A673 (cell line): ENCODE measurements around the gene TM4SF1. TPM values are rescaled to one million over a fixed set of nuclear protein-coding genes. Genes with fewer than 3 reads are reported as not detected.

ENCODE experiments used
- BruUV-seq: library from RNA; stranded (reverse); fragments of 400-500 nt; replicated peaks from 2 replicates; lab custom pipeline; 2021; lab: Mats Ljungman, UMichigan
- CTCF ChIA-PET: fragments of 300-600 bp; sonication (Branson Sonifier 250); formaldehyde crosslinking; loops from one replicate; lab custom pipeline; 2022; ENCODE audit warnings: antibody characterized with exemption; lab: Charles Lee
- POLR2A ChIA-PET: fragments of 300-600 bp; sonication (Branson Sonifier 250); formaldehyde crosslinking; loops from one replicate; lab custom pipeline; 2022; ENCODE audit warnings: antibody characterized with exemption; ENCODE audit not compliant: low non-redundant PET; lab: Charles Lee
- DNase-seq: peaks from one replicate; pipeline ENCODE4 v3.0.0-alpha.2; 2015; ENCODE audit warnings: low spot score
- H3K27ac ChIP-seq: fragments of 200-600 bp; sonication (generic); 2 replicates; pipeline ENCODE4 v1.5.1; 2016; ENCODE audit warnings: mixed run types, low read depth, mild to moderate bottlenecking, mixed read lengths, antibody characterized with exemption, low read length; ENCODE audit not compliant: poor library complexity, severe bottlenecking
- H3K27me3 ChIP-seq: fragments of 200-600 bp; sonication (generic); replicated peaks from 2 replicates; pipeline ENCODE4 v1.6.1; 2017; ENCODE audit warnings: mixed run types, low read depth, mild to moderate bottlenecking, mixed read lengths, antibody characterized with exemption, low read length; ENCODE audit not compliant: insufficient read depth, poor library complexity
- H3K36me3 ChIP-seq: fragments of 200-600 bp; sonication (generic); 2 replicates; pipeline ENCODE4 v1.6.1; 2016; ENCODE audit warnings: mixed run types, mild to moderate bottlenecking, mixed read lengths, antibody characterized with exemption, low read length; ENCODE audit not compliant: insufficient read depth, poor library complexity, severe bottlenecking
- H3K4me1 ChIP-seq: fragments of 200-600 bp; sonication (generic); 2 replicates; pipeline ENCODE4 v1.6.1; 2017; ENCODE audit warnings: mixed run types, mild to moderate bottlenecking, mixed read lengths, antibody characterized with exemption, low read length; ENCODE audit not compliant: insufficient read depth, poor library complexity, severe bottlenecking
- H3K4me3 ChIP-seq: fragments of 200-600 bp; sonication (generic); 2 replicates; pipeline ENCODE4 v1.5.1; 2016; ENCODE audit warnings: low read depth, mixed run types, mild to moderate bottlenecking, mixed read lengths, low read length; ENCODE audit not compliant: poor library complexity, severe bottlenecking
- H3K9me3 ChIP-seq: fragments of 200-600 bp; sonication (generic); 2 replicates; pipeline ENCODE4 v1.6.1; 2016; ENCODE audit warnings: mixed run types, low read depth, mild to moderate bottlenecking, mixed read lengths, antibody characterized with exemption, low read length; ENCODE audit not compliant: poor library complexity, severe bottlenecking
- CTCF ChIP-seq: fragments of 300-800, 200-600 bp; sonication (generic); conservative IDR thresholded peaks from 2 replicates; pipeline ENCODE4 v1.5.1; 2017; ENCODE audit warnings: low read depth, mild to moderate bottlenecking, antibody characterized with exemption, low read length, moderate library complexity, mixed read lengths
- EZH2 ChIP-seq: fragments of 200-600 bp; sonication (generic); IDR thresholded peaks from 2 replicates; pipeline ENCODE4 v1.6.1; 2017; ENCODE audit warnings: borderline replicate concordance, low read depth, mild to moderate bottlenecking, mixed read lengths, antibody characterized with exemption, low read length; ENCODE audit not compliant: poor library complexity, severe bottlenecking
- intact Hi-C: fragments of 100-400 bp; cut with micrococcal nuclease; formaldehyde crosslinking; loops from one replicate; pipeline ENCODE4 v1.10.0; 2022; ENCODE audit not compliant: unreplicated experiment
- total RNA-seq: library from RNA; stranded (reverse); gene quantifications from 2 replicates; pipeline ENCODE4 v1.2.3, GENCODE V29; 2021

TM4SF1 gene
- total RNA-seq, 1 experiment from 2014 or later = 0.28 TPM

DNA sequence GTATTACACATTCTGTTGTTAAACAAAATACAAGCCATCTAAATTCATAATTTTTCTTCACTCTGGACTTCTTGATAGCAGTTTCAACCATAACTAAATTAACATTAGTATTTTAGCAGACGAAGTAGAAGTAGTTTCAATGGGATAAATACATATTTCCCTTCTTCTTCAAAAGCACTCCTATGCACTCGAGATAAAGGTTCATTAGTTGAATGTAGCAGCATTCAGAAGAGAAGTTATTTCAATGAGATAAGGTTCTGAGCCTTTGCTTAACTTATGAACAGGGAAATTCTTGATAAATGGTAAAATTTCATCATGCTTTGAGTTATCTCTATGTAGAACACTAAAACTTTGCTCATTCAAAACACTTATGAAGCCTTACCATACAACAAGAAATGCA, 55.8 kb downstream of the TM4SF1 start:
- Histone ChIP-seq H3K36me3 (no peaks in the 10 kb centered on the region), H3K27ac (no peak overlapping the region), H3K9me3 (no peaks in the 10 kb centered on the region), H3K4me1 (no peaks in the 10 kb centered on the region), H3K4me3 (no peak overlapping the region), H3K27me3 (no peaks in the 10 kb centered on the region)
- BruUV-seq = no TSS peak
- DNase-seq = no peak
- ChIA-PET CTCF (no interaction called here), POLR2A (no interaction called here)
- TF ChIP-seq EZH2 (no peak), CTCF (no peak)
- intact Hi-C loops = no loop called here

DNA sequence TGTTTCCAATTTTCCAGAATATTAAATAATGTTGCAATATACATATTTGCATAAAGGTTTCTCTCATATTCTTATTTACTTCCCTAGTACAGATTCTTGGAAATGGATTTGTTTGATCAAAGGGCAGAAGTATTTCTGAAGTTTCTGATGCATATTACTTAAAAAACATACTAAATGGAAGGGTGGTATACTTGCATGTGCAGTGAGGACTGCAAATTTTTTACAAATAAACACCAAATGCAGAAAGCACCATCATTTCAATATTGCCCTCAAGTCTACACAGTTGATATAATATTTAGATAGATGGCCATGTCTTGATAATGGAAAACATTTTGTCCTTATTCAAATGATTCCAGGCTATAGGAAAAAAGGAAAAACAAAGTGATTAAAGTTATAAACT, 56.3 kb downstream of the TM4SF1 start:
- POLR2A ChIA-PET = no interaction called here
- CTCF ChIA-PET = no interaction called here
- Histone ChIP-seq H3K4me3 (no peak overlapping the region), H3K9me3 (no peaks in the 10 kb centered on the region), H3K27me3 (no peaks in the 10 kb centered on the region), H3K27ac (no peak overlapping the region), H3K4me1 (no peaks in the 10 kb centered on the region), H3K36me3 (no peaks in the 10 kb centered on the region)
- BruUV-seq = no TSS peak
- TF ChIP-seq EZH2 (no peak), CTCF (no peak)
- intact Hi-C loops = no loop called here
- DNase-seq = no peak

DNA sequence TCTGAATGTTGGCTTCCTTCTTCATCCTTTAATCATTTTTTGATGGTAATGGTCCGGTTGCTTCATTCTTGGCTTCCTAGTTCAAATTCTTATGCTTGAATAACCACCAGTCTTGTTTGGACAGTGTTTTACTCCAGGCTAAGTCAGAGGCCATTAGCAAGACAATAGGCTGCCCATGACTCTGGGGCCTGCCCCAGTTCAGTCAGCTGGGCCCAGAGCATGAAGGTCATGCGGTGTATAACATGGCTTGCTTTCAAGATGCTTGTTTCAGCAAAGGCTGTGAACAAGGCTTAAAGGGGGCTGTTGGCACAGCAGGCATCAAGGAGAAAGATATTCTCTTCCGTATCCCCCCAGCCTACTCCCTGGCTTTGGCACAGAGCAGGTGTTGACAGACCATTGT, 57.7 kb downstream of the TM4SF1 start:
- no TSS peak for BruUV-seq
- POLR2A ChIA-PET = no interaction called here

More for the DNA sequence above, 57.7 kb downstream of the TM4SF1 start:
- no peak for DNase-seq
- no peaks in the 10 kb centered on the region for H3K36me3 ChIP-seq
- no peaks in the 10 kb centered on the region for H3K9me3 ChIP-seq
- H3K4me1 ChIP-seq = no peaks in the 10 kb centered on the region
- no peaks in the 10 kb centered on the region for H3K27me3 ChIP-seq
- intact Hi-C loops = no loop called here
- CTCF ChIA-PET = no interaction called here
- H3K4me3 ChIP-seq = no peak overlapping the region
- no peak for TF ChIP-seq EZH2
- TF ChIP-seq CTCF = no peak
- no peak overlapping the region for H3K27ac ChIP-seq

Other genes starting within 250 kb of the TM4SF1 start
- 12.6 and 15.1 TPM in 2 replicates for gene HPS3, start 248.0 kb downstream of the TM4SF1 start, total RNA-seq
- not detected in 2 replicates for gene CP, start 155.8 kb downstream of the TM4SF1 start, total RNA-seq
- gene TM4SF18, start 44.0 kb downstream of the TM4SF1 start, total RNA-seq = 0.37 and 1.5 TPM in 2 replicates
- gene TM4SF4, start 97.0 kb upstream of the TM4SF1 start, total RNA-seq = not detected in 2 replicates